ENCODE data around the gene ZFYVE21.

Gene ZFYVE21

GRCh38 chr14:103723748-103724081, 8.1 kb downstream of the ZFYVE21 start:
- no peak for DNase-seq (ENCODE audit: low read depth in 4 of 4, low spot score in 1 of 4)

GRCh38 chr14:103724116-103724515, 8.5 kb downstream of the ZFYVE21 start:
- DNase-seq (ENCODE audit: low read depth in 4 of 4, low spot score in 1 of 4), result no peak

GRCh38 chr14:103725001-103725682, 9.5 kb downstream of the ZFYVE21 start:
- no peak for DNase-seq (ENCODE audit: low read depth in 4 of 4, low spot score in 1 of 4)

DNA sequence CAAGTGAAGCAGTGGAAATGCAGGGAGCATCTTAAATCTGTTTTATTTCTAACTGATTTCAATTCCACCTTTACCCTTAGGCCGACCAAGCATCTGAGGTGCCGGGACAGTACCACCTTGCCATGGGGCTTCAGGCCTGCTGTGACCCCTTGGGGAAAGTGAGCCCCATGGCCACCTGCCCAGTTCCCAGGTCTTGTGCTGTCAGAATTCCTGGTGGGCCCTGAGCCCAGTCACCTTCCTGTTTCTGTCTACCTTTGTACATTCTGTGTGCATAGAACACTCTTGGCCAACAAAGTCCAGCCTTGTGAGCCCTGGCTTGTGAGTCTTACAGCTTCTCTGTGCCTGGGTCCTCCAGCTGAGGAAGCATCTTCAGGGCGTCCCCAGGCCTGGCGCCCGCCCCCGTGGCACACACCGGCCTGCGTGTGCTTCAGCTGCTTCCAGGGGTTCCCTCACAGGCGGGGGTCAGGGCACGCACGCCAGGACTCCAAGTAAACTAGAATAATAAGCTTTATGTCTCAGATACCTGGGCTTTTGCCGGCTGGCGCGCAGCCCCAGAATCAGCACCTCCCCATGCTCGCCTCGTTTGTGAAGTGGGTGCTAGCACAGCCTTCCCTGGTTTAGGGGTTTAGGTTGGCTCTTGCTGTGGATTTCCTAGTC, 10.3 kb downstream of the ZFYVE21 start:
- no peak for DNase-seq (ENCODE audit: low read depth in 4 of 4, low spot score in 1 of 4)

GRCh38 chr14:103726474-103726873, 10.9 kb downstream of the ZFYVE21 start:
- no peak for DNase-seq (ENCODE audit: low read depth in 4 of 4, low spot score in 1 of 4)

DNA sequence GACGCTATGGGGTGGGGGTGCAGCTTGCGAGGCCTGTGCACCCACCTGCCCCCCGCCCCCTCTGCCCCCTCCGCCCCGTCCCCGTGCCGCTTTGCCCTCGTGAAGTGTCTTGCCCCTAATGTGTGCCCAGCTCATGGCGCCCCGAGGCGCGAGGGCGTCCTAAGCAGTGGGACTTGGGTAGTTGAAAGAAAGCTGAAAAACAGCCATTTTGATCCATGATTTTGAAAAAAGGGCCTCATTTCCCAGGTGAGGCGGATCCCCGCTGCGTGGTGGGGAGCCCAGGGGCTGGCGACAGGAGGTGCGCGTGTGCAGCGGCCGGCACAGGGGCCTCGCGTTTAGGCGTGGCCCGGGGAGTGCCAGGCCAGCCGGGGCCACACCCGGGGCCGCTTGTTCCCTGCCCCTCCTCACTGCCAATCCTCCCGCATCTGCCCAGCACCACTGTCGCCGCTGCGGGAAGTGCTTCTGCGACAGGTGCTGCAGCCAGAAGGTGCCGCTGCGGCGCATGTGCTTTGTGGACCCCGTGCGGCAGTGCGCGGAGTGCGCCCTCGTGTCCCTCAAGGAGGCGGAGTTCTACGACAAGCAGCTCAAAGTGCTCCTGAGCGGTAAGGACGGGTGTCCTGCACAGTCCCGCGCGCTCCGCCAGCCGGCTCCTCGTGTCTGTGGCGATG, 11.8 kb downstream of the ZFYVE21 start:
- DNase-seq (ENCODE audit: low read depth in 4 of 4, low spot score in 1 of 4), result no peak

- no peak for DNase-seq (ENCODE audit: low read depth in 4 of 4, low spot score in 1 of 4)
Observed at GRCh38 chr14:103728141-103728540, 12.5 kb downstream of the ZFYVE21 start.

DNA sequence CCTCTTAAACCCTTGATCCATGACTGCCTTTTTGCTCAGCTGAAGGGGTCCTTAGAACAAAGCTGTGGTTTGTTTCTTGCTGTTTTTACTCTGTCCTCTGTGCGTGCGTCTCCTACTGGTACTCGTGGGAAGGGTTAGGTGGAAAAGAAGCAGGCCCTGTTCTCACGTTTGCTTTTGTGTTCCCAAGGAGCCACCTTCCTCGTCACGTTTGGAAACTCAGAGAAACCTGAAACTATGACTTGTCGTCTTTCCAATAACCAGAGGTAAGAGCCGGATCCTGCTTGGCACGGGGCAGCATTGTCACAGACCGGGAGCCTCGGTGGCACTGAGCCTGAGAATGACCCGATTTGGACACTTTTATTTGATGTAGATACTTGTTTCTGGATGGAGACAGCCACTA, 13.1 kb downstream of the ZFYVE21 start:
- no peak for DNase-seq (ENCODE audit: low read depth in 4 of 4, low spot score in 1 of 4)

DNA sequence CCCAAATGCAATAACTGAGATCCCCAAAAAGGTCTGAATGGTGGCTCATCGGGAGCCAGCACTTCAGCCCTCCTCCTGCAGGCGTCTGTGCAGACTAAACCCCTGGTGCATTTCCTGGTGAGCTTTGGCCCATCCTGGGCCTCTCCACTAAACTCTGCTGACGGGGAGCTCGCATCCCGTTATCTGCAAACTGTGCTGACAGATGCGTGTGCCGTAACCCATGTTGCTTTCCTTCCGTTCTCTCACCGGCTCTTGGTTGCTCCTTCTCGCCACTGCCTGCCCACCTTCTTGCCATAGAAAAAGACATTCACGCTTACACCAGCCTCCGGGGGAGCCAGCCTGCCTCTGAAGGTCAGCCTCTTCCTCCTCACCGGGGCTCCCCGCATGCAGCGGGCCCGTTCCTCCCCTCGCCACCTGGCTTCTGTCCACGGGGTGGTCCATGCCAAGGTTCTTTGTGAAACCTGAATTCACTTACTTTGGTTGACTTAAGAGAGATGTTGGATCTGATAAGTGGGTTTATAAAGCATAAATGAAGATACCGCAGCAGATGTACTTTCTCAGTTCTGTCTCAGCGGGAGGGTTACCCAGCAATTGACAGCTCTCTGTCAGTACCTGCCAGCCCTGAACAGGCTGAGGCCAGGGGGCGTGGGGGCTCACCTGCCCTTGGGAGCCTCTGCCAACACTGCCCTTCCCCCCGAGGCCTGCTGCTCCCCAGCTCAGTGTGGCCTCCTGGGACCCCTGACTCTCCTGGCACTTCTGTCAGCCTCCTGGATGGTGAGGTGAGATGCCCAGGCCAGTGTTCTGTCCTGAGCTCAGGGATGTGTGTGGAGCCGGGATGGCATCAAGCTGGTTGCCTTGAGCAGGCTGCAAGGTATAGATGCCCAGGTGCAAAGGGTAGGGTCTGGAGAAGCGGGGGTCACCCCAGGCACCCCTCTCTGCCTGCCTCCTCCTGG, 14.2 kb downstream of the ZFYVE21 start:
- no peak for DNase-seq (ENCODE audit: low read depth in 4 of 4, low spot score in 1 of 4)

- no peak for DNase-seq (ENCODE audit: low read depth in 4 of 4, low spot score in 1 of 4)
Observed at GRCh38 chr14:103730490-103731035, 15.0 kb downstream of the ZFYVE21 start.

- DNase-seq (ENCODE audit: low read depth in 4 of 4, low spot score in 1 of 4), result no peak
Observed at GRCh38 chr14:103731481-103731880, 15.9 kb downstream of the ZFYVE21 start.

DNA sequence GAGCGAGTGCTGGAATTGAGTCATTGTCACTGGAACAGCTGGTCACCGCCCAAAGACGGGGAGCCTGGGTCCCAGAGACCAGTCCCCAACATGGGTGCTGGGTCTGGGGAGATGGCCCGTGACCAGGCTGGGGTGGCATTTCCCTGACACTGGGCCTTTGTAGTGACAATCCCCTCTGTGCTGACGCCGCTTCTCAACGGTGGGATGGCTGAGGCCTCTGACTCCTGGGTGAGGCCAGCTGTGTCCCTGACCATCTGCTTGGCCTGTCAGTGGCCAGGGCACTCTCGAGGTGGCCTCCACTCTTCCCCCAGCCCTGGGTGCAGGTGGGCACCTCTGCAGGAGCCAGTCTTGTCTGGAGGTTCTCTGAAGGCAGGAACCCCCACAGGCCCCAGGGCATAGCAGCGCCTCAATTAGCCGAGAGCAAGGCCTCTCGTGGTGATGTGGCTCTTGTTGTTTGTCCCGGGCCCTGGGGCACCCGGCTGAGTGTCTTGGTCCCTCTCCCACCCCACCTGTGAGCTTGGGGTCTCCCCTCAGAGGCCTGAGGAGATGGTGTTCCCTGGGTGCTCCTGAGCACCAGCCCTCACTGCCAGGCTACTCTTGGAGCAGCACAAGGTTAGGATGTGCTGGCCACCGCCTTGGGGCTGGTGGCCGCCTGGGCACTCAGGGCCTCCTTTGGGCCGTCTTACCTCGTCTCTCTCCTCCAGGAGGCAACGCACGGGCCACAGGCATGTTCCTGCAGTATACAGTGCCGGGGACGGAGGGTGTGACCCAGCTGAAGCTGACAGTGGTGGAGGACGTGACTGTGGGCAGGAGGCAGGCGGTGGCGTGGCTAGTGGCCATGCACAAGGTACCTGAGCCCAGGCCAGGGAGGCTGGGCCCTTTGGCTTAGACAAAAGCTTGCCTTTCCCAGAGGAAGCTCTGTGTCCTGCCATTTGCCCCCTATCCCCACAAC, 16.6 kb downstream of the ZFYVE21 start:
- DNase-seq (ENCODE audit: low read depth in 4 of 4, low spot score in 1 of 4), result no peak

DNA sequence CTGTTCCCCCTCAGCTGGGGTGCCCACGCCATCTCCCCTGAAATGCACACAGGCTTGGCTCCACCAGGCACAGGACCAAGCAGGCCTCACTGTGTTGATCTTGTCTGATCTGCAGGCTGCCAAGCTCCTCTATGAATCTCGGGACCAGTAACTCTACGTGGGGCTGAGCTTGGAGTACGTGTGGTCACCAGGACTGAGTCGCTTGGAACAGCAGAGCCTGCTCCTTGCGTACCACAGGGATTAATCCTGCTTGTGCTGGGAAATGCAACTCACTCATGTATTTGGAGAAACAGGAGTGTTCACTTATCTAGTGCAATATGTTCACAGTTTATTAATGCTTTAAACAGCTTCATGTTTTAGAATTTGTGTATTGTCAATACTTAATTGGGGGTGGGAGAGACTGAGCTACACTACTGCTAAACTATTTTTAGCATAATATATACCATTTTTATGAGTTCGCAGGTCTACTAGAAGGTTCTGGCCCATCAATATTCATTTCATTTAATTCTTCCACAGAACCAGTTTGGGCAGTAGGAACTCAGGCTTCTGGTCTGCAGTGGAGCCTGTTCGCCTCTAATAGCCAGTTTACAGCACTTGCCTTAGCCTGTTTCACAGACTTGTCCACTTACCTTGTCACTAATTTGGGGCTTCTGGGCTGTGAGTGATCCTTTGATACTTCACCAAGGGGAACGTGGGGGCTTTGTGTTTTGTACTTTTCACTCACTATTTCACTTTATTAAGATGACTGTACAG, 17.4 kb downstream of the ZFYVE21 start:
- DNase-seq (ENCODE audit: low read depth in 4 of 4, low spot score in 1 of 4), result no peak

DNA sequence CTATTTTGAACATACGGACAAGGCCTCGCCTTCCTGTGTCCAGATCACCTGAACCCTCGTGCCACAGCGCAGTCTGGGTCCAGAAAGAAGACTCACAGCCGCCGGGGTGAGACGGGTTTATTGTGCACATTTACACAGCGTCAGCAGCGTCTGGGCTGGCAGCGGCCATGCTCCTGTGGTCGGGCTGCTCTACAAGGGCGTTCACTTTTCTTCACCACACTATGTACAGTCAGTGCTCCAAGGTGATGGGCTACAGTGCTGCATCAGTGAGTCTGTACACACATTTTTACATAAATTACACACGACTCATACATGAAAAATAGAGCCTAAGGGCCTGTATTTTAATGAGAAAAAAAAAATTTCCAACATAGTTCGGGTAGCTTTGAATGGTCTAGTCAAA, 18.0 kb downstream of the ZFYVE21 start:
- DNase-seq (ENCODE audit: low read depth in 4 of 4, low spot score in 1 of 4), result no peak

GRCh38 chr14:103734081-103734888, 18.7 kb downstream of the ZFYVE21 start:
- DNase-seq (ENCODE audit: low read depth in 4 of 4, low spot score in 1 of 4), result no peak

DNA sequence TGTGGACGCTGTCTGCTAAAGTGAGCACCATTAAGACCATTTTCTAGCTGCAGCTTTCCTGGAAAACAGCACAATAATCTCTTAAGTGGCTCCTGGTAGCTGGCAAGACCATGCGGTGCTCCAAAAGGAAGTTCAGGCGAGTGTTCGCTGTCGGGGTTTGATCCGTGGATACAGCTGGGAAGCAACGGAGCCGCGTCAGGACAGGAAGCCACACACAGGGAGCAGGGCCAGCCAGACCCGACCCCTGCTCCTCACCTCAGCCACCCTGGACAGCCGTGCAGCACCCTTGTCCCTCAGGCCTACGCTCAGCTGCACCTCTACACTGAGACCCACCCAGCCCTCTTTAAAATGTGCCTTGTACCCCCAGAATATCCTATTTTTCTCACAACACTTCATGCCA, 19.4 kb downstream of the ZFYVE21 start:
- DNase-seq (ENCODE audit: low read depth in 4 of 4, low spot score in 1 of 4), result no peak

DNA sequence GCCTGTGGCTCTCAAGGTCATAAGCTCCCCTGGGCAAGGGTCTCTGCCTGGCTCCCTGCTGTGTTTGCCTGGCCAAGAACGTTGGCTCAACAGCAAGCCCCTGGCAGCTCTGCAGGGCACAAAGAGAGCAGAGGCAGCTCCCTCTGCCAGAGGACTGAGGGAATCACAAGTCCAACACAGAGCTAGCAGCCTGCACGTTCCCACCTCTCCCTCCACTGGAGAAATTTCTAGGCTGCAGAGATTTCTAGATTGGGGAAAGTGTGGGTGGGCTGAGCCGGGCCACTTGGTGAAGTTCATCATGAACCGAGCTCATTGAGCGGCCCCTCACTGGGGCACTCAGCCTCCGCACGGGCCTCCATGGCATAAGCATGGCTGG, 19.8 kb downstream of the ZFYVE21 start:
- no peak for DNase-seq (ENCODE audit: low read depth in 4 of 4, low spot score in 1 of 4)

DNA sequence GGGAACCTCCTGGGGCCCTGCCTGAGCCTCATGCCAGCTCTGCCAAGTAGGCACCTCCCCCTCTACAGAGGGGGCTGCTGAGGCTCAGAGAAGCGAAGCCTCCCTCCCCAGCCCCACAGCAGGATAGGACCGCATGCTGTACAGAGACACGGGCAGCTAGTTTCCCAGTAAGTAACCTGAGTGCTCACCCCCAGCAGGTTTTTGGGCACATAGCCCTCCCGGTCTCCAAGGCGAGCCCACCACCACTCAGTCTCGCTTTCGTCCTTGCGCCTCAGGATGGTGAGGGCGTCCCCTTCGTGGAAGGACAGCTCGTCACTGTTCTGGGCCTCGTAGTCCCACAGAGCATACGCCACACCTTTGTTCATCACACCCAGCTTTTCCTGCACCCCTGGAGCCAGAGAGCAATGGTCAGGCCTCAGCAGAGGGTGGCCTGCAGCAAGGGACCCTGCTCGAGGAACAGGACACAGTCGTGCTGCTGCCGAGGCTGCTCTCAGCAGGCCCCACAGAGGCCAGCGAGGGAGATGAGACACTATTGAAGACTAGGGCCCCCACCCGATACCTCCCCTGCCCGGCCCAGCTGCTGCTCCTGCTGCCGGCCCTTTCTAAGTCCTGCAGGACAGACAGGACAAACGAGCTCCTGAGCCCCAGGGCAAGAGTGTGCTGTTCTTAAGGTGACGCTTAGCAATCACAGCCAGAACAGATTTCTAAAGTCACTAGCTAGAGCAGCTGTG, 20.4 kb downstream of the ZFYVE21 start:
- no peak for DNase-seq (ENCODE audit: low read depth in 4 of 4, low spot score in 1 of 4)

Data from stimulated activated CD4-positive, alpha-beta T cell treated with anti-CD3 and anti-CD28 coated beads, Interleukin-1b, Interleukin-23, amount 100 ng/mL, for 24 hours (primary cell).